ENCODE data around the gene FBXW8. TPM values are rescaled to one million over a fixed set of nuclear protein-coding genes. Genes with fewer than 3 reads are reported as not detected.
A peak's percentile ranks its signal among the peaks of the same experiment; 100 is the strongest.

Gene FBXW8
- total RNA-seq, 1 donor from 2014 or later = 32.1 TPM

DNA sequence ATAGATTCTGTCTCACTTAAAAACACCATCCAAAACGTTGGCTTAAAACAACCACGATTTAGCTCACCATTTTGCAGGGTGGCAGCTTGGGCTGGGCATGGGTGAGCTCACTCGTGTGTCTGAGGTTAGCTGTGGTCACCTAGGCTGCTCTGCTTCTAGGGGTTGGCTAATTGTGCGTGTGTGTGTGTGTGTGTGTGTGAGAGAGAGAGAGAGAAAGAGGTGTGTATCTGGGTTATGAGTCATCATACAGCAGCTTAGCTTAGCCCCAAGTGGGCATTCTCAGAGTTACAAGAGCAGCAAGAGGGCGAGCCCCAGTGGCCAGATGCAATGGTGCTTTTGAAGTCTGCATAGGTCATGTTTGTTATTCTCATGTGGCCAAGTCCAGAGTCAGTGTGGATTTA is 6.0 kb downstream of the FBXW8 start:
- Mint-ChIP-seq H3K9me3 (ENCODE audit: unreplicated experiment) (no peaks in the 10 kb centered on the region), H3K36me3 (ENCODE audit: unreplicated experiment) (peaks cover 9% of the 10 kb centered on the region), H3K27me3 (ENCODE audit: unreplicated experiment) (no peaks in the 10 kb centered on the region), H3K27ac (ENCODE audit: unreplicated experiment) (no peak overlapping the region), H3K4me3 (ENCODE audit: unreplicated experiment) (no peak overlapping the region), H3K4me1 (ENCODE audit: unreplicated experiment) (peaks cover 44% of the 10 kb centered on the region)
- TF ChIP-seq, protein P1, sequence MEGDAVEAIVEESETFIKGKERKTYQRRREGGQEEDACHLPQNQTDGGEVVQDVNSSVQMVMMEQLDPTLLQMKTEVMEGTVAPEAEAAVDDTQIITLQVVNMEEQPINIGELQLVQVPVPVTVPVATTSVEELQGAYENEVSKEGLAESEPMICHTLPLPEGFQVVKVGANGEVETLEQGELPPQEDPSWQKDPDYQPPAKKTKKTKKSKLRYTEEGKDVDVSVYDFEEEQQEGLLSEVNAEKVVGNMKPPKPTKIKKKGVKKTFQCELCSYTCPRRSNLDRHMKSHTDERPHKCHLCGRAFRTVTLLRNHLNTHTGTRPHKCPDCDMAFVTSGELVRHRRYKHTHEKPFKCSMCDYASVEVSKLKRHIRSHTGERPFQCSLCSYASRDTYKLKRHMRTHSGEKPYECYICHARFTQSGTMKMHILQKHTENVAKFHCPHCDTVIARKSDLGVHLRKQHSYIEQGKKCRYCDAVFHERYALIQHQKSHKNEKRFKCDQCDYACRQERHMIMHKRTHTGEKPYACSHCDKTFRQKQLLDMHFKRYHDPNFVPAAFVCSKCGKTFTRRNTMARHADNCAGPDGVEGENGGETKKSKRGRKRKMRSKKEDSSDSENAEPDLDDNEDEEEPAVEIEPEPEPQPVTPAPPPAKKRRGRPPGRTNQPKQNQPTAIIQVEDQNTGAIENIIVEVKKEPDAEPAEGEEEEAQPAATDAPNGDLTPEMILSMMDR (IDR thresholded peaks at IDR 0.05) = no peak
- no peak for DNase-seq (ENCODE audit: extremely low spot score, unreplicated experiment)

DNA sequence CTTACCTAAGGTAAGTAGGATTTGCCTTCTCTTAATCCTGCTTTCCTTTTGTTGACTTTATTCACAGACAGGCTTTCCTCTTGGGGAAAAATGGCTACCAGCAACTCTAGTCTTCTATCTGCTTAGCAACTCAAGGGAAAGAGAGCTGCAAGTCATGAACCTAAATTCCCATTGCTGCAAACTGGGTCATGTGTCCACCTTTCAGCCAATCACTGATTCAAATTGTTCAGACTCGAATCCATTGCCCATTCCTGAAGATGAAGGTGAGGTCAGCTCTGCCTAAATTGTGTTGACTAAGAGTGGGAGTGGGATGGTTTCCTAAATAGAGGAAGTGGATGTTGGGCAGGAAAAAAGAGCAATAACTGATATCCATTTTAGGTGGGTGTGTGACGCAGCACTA is 7.7 kb downstream of the FBXW8 start:
- TF ChIP-seq, protein P1 (IDR thresholded peaks at IDR 0.05) = no peak
- Mint-ChIP-seq H3K4me3 (ENCODE audit: unreplicated experiment) (no peak overlapping the region), H3K9me3 (ENCODE audit: unreplicated experiment) (no peaks in the 10 kb centered on the region), H3K27me3 (ENCODE audit: unreplicated experiment) (no peaks in the 10 kb centered on the region), H3K4me1 (ENCODE audit: unreplicated experiment) (peaks cover 40% of the 10 kb centered on the region), H3K27ac (ENCODE audit: unreplicated experiment) (no peak overlapping the region), H3K36me3 (ENCODE audit: unreplicated experiment) (peaks cover 9% of the 10 kb centered on the region)
- DNase-seq (ENCODE audit: extremely low spot score, unreplicated experiment) = no peak

DNA sequence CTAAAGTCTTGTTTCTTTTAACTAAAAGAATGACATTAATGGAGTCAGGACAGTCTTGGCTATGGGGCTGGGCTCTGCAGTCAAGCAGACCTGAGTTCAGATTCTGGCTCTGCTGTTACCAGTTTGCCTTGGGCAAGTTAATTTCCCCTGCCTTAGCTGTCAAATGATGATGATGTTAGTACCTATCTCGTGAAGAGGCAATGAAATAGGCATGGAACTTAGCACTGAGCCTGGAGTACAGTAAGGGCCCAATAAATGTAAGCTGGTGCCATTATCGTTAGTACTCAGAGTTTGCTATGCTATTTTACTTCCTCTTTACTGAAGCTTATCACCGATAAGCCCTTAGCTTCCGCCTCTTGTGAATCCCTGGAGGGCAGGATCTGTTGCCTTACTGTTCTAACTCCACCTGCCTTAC is 8.5 kb downstream of the FBXW8 start:
- Mint-ChIP-seq H3K36me3 (ENCODE audit: unreplicated experiment) (peaks cover 9% of the 10 kb centered on the region), H3K4me3 (ENCODE audit: unreplicated experiment) (no peak overlapping the region), H3K4me1 (ENCODE audit: unreplicated experiment) (peaks cover 40% of the 10 kb centered on the region), H3K9me3 (ENCODE audit: unreplicated experiment) (no peaks in the 10 kb centered on the region), H3K27ac (ENCODE audit: unreplicated experiment) (no peak overlapping the region), H3K27me3 (ENCODE audit: unreplicated experiment) (no peaks in the 10 kb centered on the region)
- no peak for DNase-seq (ENCODE audit: extremely low spot score, unreplicated experiment)
- TF ChIP-seq, protein P1 (IDR thresholded peaks at IDR 0.05) = no peak

DNA sequence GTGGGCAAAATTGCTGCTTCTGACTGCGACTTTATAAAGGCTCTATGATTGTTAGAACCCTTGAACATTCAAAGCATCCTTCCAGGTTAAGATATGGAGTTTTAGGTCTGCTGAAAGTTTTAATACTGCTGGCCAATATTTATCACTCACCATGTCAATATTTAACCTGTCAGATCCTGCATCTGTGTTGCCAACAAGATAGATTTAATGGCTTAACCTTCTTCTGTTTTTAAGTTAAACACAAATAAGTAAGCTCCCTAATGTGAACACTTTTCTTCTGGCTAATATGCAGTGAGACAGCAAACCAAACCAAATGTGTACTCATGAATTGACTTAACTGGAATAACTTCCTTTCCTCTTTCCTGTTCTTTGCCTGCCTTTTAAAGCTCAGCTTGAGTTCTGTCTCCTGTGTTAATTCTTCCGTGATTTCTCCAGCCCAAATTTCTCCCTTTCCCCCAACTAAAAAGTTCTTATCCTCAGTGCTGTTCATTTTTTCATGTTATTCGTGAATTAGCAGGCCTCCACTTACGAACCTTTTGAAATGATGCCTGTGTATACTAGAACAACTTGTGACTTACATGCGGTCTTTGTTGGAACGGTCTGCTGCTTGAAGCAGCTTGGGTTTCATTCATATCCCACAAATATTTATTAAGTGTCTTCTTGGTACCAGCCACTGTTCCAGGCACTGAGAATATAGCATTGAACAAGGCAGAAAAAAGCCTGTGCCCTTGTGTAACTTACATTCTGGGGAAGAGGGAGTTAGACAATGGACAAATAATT is 9.1 kb downstream of the FBXW8 start:
- Mint-ChIP-seq H3K27me3 (ENCODE audit: unreplicated experiment) (no peaks in the 10 kb centered on the region), H3K4me1 (ENCODE audit: unreplicated experiment) (peaks cover 43% of the 10 kb centered on the region), H3K27ac (ENCODE audit: unreplicated experiment) (peak overlapping the region; percentile 5), H3K4me3 (ENCODE audit: unreplicated experiment) (no peak overlapping the region), H3K36me3 (ENCODE audit: unreplicated experiment) (peaks cover 9% of the 10 kb centered on the region), H3K9me3 (ENCODE audit: unreplicated experiment) (no peaks in the 10 kb centered on the region)
- TF ChIP-seq, protein P1 (IDR thresholded peaks at IDR 0.05) = no peak
- no peak for DNase-seq (ENCODE audit: extremely low spot score, unreplicated experiment)

DNA sequence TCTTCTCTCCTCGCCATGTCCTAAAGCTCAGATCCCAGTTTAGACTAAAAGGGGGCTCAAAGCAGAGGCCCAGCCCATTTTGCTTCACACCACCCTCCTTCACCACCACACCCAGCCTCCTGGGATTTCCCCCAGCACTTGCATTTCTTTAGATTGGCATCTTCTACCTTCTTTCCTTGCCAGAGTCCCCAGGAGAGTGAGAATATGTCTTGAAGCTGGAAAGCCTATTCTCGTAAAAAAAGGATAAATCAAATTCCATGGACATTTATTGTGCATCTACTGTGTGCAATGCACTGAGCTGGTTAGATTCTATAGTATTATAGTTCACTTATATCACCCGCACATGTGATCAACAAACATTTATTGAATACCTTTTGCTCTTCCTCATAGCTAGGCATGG is 10.2 kb downstream of the FBXW8 start:
- H3K4me1 Mint-ChIP-seq (ENCODE audit: unreplicated experiment) = peaks cover 47% of the 10 kb centered on the region
- no peaks in the 10 kb centered on the region for H3K9me3 Mint-ChIP-seq (ENCODE audit: unreplicated experiment)
- TF ChIP-seq, protein P1 (IDR thresholded peaks at IDR 0.05) = no peak
- H3K27me3 Mint-ChIP-seq (ENCODE audit: unreplicated experiment) = no peaks in the 10 kb centered on the region
- H3K36me3 Mint-ChIP-seq (ENCODE audit: unreplicated experiment) = peaks cover 5% of the 10 kb centered on the region
- no peak overlapping the region for H3K4me3 Mint-ChIP-seq (ENCODE audit: unreplicated experiment)
- DNase-seq (ENCODE audit: extremely low spot score, unreplicated experiment) = no peak
- H3K27ac Mint-ChIP-seq (ENCODE audit: unreplicated experiment) = no peak overlapping the region
